Measurements from ENCODE around the gene RPS6KC1. TPM values are rescaled to one million over a fixed set of nuclear protein-coding genes. Genes with fewer than 3 reads are reported as not detected.

RPS6KC1 gene
- total RNA-seq, 1 donor from 2014 or later, result 9.3 TPM

DNA sequence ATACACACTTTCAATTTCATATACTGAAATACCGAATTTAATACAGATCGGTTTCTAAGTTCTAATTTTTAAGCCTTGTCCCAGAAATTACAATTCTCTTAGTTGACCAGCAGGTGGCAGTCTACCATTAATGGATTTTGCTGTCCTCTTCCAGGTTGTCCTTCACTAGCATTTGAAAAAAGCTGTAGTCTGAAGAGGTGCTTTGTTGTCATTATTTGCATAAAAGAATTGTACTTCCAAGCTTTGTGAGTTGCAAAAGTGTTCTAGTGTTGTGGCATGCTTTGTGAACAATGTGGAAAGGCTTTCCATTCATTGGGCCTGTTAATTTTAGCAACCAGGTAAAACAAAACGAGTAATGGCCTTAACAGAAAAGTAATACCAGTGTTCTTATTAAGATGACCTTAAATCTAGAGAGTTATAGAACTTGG is 193.6 kb downstream of the RPS6KC1 start:
- no peaks in the 10 kb centered on the region for H3K27me3 ChIP-seq (ENCODE audit: low read depth)
- intact Hi-C loops (cut with micrococcal nuclease), result loop anchor here (10.0 kb wide), 1 partner anchor 880 kb away; no protein-coding TSS in a partner anchor
- peaks cover 23% of the 10 kb centered on the region for H3K36me3 ChIP-seq
- TF ChIP-seq, protein P1, sequence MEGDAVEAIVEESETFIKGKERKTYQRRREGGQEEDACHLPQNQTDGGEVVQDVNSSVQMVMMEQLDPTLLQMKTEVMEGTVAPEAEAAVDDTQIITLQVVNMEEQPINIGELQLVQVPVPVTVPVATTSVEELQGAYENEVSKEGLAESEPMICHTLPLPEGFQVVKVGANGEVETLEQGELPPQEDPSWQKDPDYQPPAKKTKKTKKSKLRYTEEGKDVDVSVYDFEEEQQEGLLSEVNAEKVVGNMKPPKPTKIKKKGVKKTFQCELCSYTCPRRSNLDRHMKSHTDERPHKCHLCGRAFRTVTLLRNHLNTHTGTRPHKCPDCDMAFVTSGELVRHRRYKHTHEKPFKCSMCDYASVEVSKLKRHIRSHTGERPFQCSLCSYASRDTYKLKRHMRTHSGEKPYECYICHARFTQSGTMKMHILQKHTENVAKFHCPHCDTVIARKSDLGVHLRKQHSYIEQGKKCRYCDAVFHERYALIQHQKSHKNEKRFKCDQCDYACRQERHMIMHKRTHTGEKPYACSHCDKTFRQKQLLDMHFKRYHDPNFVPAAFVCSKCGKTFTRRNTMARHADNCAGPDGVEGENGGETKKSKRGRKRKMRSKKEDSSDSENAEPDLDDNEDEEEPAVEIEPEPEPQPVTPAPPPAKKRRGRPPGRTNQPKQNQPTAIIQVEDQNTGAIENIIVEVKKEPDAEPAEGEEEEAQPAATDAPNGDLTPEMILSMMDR (IDR thresholded peaks at IDR 0.05; ENCODE audit: borderline replicate concordance), result peak; percentile 84
- no peak for DNase-seq
- no peaks in the 10 kb centered on the region for H3K9me3 ChIP-seq (replicated peaks)
- no peak overlapping the region for H3K4me3 ChIP-seq
- no peak overlapping the region for H3K27ac ChIP-seq (replicated peaks)
- peaks cover 5% of the 10 kb centered on the region for H3K4me1 ChIP-seq

DNA sequence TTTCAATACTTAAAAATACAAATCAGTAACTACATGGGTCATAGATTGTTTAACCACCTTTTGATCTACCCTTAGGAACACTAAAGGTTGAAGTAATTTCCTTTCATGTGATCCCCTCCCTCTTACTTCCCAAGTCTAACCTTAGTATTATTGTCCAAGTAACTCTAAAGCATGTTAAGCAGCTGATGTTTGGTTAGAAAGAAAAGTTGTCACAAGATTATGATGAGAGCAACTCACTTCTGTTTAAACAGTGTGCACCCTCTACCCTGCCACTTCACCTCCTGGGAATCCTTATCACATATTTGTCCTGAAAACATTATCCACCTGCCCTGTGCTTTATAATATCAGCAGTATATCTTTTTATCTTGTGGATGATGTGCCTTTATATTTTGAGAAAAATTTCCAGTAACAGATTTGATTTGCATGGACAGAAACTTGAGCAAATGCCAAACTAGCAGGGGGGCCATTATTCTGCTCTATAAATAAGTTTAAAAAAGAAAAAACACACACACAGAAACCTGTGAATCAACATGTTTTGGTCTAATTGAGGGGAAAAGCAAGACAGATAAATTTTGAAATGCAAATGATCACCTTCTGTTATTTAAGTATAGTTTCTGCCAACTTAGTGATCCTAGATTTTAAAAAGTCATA is 194.3 kb downstream of the RPS6KC1 start:
- H3K27me3 ChIP-seq (ENCODE audit: low read depth), result no peaks in the 10 kb centered on the region
- DNase-seq, result no peak
- peaks cover 5% of the 10 kb centered on the region for H3K4me1 ChIP-seq
- H3K4me3 ChIP-seq, result no peak overlapping the region
- H3K36me3 ChIP-seq, result peaks cover 23% of the 10 kb centered on the region
- no peaks in the 10 kb centered on the region for H3K9me3 ChIP-seq (replicated peaks)
- TF ChIP-seq, protein P1 (IDR thresholded peaks at IDR 0.05; ENCODE audit: borderline replicate concordance), result no peak
- intact Hi-C loops (cut with micrococcal nuclease), result loop anchor here (10.0 kb wide), 1 partner anchor 879 kb away; no protein-coding TSS in a partner anchor
- H3K27ac ChIP-seq (replicated peaks), result no peak overlapping the region

DNA sequence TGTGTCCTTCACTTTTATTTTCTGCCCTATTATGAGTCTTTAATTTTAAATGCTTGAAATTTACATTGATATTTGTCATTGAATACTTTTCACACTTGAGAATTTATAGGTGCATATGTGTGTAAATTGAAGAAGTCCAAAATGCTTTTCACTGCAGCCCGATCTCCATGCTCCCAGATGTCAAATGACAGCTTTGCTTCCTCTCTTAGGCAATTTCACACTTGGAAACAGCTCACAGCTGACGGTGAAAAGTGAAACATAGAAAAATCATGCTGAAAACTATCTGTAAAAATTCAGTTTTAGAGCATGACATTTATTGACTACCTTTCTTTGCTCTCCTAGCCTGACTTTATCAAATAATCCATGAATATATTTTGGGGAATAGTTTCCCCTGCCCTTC is 196.0 kb downstream of the RPS6KC1 start:
- peaks cover 8% of the 10 kb centered on the region for H3K36me3 ChIP-seq
- no peaks in the 10 kb centered on the region for H3K9me3 ChIP-seq (replicated peaks)
- no peak overlapping the region for H3K4me3 ChIP-seq
- intact Hi-C loops (cut with micrococcal nuclease), result loop anchor here (10.0 kb wide), 1 partner anchor 878 kb away; no protein-coding TSS in a partner anchor
- no peaks in the 10 kb centered on the region for H3K27me3 ChIP-seq (ENCODE audit: low read depth)
- H3K4me1 ChIP-seq, result peaks cover 10% of the 10 kb centered on the region
- no peak overlapping the region for H3K27ac ChIP-seq (replicated peaks)
- DNase-seq, result no peak
- TF ChIP-seq, protein P1 (IDR thresholded peaks at IDR 0.05; ENCODE audit: borderline replicate concordance), result no peak

DNA sequence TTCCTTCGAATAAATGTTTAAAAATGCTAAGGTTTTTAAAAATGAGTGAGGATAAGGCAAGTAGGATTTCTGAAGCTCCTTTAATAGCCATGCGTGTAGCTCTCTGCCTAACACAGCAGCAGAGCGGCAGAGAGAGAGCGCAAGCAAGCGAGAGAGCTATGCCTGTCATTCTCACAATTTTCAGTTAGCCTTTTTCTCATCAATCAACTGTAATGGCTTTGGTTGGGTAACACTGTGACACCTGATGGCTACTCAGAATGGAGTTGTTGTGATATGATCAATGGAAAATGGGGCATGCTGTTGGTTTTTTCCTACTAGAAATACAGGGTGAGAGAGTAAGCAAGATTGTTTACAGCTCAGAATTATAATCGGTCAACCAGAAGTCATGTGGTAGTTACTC is 198.4 kb downstream of the RPS6KC1 start:
- no peak for DNase-seq
- peaks cover 9% of the 10 kb centered on the region for H3K4me1 ChIP-seq
- intact Hi-C loops (cut with micrococcal nuclease), result loop anchor here (10.0 kb wide), 1 partner anchor 875 kb away; no protein-coding TSS in a partner anchor
- H3K27me3 ChIP-seq (ENCODE audit: low read depth), result no peaks in the 10 kb centered on the region
- no peaks in the 10 kb centered on the region for H3K9me3 ChIP-seq (replicated peaks)
- no peak overlapping the region for H3K4me3 ChIP-seq
- H3K36me3 ChIP-seq, result no peaks in the 10 kb centered on the region
- TF ChIP-seq, protein P1 (IDR thresholded peaks at IDR 0.05; ENCODE audit: borderline replicate concordance), result no peak
- no peak overlapping the region for H3K27ac ChIP-seq (replicated peaks)

DNA sequence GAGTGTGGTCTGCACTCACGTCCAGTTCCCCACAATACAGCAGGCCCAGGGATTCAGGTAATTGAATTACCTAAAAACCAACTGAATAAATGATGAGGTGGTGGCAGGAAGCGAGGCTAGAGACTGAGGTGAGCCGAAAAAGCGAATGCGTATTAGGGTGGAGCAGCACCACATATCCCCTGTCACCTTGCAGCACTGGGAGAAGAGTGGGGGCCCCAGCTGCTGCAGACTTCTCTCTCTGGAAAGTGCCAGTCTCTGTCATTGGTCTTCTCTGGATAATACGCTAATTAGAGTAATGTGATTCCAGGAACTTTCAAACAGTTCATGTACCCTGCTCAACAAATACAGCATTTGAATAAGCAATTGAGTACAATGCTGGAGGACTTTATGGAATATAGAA is 199.0 kb downstream of the RPS6KC1 start:
- Histone ChIP-seq H3K27me3 (ENCODE audit: low read depth) (no peaks in the 10 kb centered on the region), H3K4me1 (peaks cover 4% of the 10 kb centered on the region), H3K9me3 (replicated peaks) (no peaks in the 10 kb centered on the region), H3K36me3 (no peaks in the 10 kb centered on the region), H3K27ac (replicated peaks) (no peak overlapping the region), H3K4me3 (no peak overlapping the region)
- TF ChIP-seq, protein P1 (IDR thresholded peaks at IDR 0.05; ENCODE audit: borderline replicate concordance), result no peak
- no peak for DNase-seq
- intact Hi-C loops (cut with micrococcal nuclease), result no loop called here

All from left ventricle myocardium inferior (tissue), 1 donor.